ENCODE measurements around the gene AMFR.
A peak's percentile ranks its signal among the peaks of the same experiment; 100 is the strongest.

The AMFR gene

GRCh38 chr16:56362057-56362655 is 63.2 kb downstream of the AMFR start:
- no peak for TF ChIP-seq BCL11A (tag by site-specific recombination; IDR thresholded peaks at IDR 0.05; ENCODE audit: low read depth)
- TF ChIP-seq MEIS1 (CRISPR knock-in tag; IDR thresholded peaks at IDR 0.05; ENCODE audit: borderline replicate concordance): no peak
- no peak for TF ChIP-seq BCL11B (tag by site-specific recombination; IDR thresholded peaks at IDR 0.05; ENCODE audit: low read depth)
- TF ChIP-seq ZIC2 (tag by site-specific recombination; IDR thresholded peaks at IDR 0.05): no peak
- peak; percentile 70 for TF ChIP-seq EGR2 (tag by site-specific recombination; IDR thresholded peaks at IDR 0.05; ENCODE audit: low read depth)
- no peak for TF ChIP-seq ZNF223 (tag by site-specific recombination; IDR thresholded peaks at IDR 0.05)
- TF ChIP-seq ZFHX2 (tag by site-specific recombination; conservative IDR thresholded peaks at IDR 0.05): peak; percentile 73
- no peak for TF ChIP-seq ZBTB6 (tag by site-specific recombination; IDR thresholded peaks at IDR 0.05)
- no peak for TF ChIP-seq ZNF157 (tag by site-specific recombination; IDR thresholded peaks at IDR 0.05)
- TF ChIP-seq ZBTB49 (tag by site-specific recombination; IDR thresholded peaks at IDR 0.05; ENCODE audit: low read depth): no peak
- no peak for TF ChIP-seq SALL2 (tag by site-specific recombination; IDR thresholded peaks at IDR 0.05; ENCODE audit: borderline replicate concordance)
- TF ChIP-seq REPIN1 (tag by site-specific recombination; IDR thresholded peaks at IDR 0.05; ENCODE audit: low read depth): no peak
- Histone ChIP-seq H3K4me3 (ENCODE audit: low read depth, low read length) (no peak overlapping the region), H3K27ac (ENCODE audit: extremely low read depth, low read depth, low read length) (no peak overlapping the region), H3K4me1 (ENCODE audit: control insufficient read depth, insufficient read depth, low read length) (peaks cover 2% of the 10 kb centered on the region), H3K36me3 (ENCODE audit: control insufficient read depth in 2 of 2, insufficient read depth in 1 of 2, low read length in 2 of 2) (peaks cover 0 to 60% of the 10 kb centered on the region in 2 experiments), H3K9me3 (ENCODE audit: control insufficient read depth, insufficient read depth, low read depth, low read length) (no peaks in the 10 kb centered on the region)
- ChIA-PET CTCF (interaction anchor here (0.6 to 1.0 kb wide), 2 partner anchors 8 to 38 kb away, joined by 3 to 5 read pairs; no protein-coding TSS in a partner anchor), POLR2A (no interaction called here)

GRCh38 chr16:56360117-56361008 is 65.0 kb downstream of the AMFR start:
- Histone ChIP-seq H3K4me1 (ENCODE audit: control insufficient read depth, insufficient read depth, low read length) (peaks cover 4% of the 10 kb centered on the region), H3K4me3 (ENCODE audit: low read depth, low read length) (no peak overlapping the region), H3K27ac (ENCODE audit: extremely low read depth, low read depth, low read length) (no peak overlapping the region), H3K36me3 (ENCODE audit: control insufficient read depth in 2 of 2, insufficient read depth in 1 of 2, low read length in 2 of 2) (peaks cover 0 to 47% of the 10 kb centered on the region in 2 experiments; a peak in 2 of 3 replicates), H3K9me3 (ENCODE audit: control insufficient read depth, insufficient read depth, low read depth, low read length) (no peaks in the 10 kb centered on the region)
- CTCF ChIA-PET: no interaction called here
- POLR2A ChIA-PET: interaction anchor here (1.3 kb wide), 1 partner anchor 22 kb away, joined by 3 read pairs; no protein-coding TSS in a partner anchor
- TF ChIP-seq OVOL3 (tag by site-specific recombination; IDR thresholded peaks at IDR 0.05) (no peak), ELK4 (IDR thresholded peaks at IDR 0.05; ENCODE audit: borderline replicate concordance, low read depth, low read length) (no peak), CTCF (tag by site-specific recombination; IDR thresholded peaks at IDR 0.05) (no peak), ZNF449 (tag by site-specific recombination; IDR thresholded peaks at IDR 0.05) (0 out of 2 replicates have a peak, but pooled peaks have one; percentile 39)
